ENCODE data around the gene KDM3A.

The KDM3A gene

DNA sequence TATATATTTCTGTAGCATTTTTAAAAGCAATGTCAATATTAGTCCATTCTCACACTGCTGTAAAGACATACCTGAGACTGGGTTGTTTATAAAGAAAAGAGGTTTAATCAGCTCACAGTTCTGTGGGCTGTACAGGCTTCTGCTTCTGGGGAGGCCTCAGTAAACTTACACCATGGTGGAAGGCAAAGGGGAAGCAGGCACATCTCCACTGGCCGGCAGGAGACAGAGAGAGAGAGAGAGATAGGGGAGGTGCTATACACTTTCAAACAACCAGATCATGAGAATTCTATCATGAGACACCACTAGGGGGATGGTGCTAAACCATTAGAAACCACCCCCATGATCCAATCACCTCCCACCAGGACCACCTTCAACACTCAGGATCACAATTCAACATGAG is 79.0 kb downstream of the KDM3A start:
- no peak for DNase-seq

DNA sequence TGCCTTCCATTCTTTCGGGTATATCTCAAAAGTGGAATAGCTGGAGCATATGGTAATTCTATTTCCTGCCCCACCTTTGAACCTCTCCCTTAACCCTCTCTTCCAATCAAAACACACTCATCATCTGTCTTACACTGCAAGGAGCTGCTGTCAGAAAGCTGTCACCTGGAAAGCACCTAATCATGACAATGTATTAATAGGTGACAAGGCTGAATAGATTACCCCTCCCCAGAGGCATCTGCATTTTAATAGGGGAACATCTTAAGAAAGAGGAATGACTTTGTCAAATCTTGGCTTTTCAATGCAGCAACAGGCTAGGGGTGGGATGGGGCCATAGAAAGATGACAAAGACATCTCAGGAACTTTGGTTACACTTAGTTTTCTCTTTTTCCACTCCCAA is 80.8 kb downstream of the KDM3A start:
- no peak for DNase-seq

DNA sequence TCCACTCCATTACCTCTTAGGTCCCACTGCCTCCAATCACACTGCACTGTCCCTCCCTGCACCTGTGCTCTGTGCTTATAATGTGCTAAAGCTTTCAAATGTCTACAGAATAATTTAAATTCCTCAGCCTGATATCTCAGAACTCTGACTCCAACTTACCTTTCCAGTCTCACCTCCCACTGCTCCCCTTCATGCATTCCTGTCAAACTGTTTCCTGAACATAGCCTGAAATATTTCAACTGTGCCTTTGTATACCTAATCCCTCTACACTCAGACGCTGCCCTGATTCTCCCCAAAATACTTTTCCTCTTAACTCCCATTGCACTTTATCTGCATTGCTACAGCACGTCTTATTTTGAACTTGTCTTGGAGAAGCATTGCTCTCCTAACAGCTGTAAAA is 81.5 kb downstream of the KDM3A start:
- DNase-seq: no peak

DNA sequence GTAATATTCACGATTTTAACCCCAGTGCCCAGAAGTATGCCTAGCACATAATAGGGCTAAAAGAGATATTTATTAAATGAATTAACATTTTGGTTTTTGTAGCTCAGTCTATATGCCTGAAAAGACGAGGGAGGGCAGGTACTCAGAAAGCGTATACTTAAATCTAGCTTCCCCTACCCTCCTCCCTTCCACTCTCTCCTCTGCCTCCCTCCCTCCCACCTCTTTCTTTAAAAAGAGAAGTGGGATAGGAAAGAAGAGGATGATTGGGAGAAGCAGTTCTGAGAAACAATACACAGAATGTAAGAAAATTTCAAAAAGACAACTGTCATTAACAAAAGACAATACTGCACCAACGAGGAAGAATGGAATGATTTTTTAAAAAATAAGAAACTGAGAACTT is 82.3 kb downstream of the KDM3A start:
- no peak for DNase-seq

DNA sequence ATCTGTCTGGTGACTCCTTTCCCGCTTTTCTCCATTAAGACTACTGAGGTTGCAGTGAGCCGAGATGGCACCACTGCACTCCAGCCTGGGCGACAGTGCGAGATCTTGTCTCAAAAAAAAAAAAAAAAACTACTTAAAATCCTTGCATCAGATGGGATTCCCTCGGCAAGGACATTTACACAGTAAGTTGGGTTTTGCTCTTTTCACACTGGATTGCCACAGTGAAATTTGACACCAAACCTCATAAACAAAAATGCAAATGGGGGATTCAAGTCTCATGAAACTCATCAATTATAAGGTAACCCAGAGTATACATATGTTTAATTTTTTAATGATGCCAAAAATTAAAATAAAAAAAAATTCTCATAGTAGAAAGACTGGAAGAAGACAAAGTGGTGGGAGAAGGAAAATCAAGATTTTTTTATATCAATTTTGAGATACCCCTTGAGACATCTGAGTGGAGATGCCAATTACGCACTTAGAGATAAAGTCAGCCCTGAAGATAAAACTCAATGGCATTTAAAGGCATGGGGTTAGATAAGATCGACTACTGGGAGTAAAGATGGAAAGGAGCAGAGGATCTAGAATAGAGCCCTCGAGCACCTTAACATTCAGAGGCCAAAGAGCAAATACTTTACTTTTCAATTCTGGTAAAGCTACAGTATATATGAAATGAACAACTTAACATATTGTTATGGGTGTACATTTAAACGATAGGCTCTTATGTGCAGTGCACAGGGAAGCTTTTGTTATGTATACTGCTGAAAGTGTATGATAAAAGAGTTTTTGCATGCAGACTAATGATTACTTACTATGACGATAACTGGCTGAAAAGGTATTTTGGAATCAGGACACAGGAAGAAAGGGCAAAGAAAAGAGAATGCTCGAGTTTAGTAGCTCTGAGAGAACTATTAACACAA is 84.5 kb downstream of the KDM3A start:
- no peak for DNase-seq

DNA sequence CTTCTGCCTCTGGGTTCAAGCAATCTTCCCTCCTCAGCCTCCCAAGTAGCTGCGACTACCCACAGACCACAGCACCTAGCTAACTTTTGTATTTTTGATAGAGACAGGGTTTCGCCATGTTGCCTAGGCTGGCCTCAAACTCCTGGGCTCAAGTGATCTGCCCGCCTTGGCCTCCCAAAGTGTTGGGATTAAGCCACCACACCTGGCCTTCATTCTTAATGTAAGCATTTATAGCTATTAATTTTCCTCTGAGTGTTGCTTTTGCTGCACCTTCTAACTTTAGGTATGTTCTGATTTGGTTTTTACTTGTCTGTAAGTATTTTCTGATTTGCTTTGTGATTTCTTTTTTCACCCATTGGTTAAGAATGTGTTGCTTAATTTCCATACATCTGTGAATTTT is 92.4 kb downstream of the KDM3A start:
- no peak for DNase-seq

DNA sequence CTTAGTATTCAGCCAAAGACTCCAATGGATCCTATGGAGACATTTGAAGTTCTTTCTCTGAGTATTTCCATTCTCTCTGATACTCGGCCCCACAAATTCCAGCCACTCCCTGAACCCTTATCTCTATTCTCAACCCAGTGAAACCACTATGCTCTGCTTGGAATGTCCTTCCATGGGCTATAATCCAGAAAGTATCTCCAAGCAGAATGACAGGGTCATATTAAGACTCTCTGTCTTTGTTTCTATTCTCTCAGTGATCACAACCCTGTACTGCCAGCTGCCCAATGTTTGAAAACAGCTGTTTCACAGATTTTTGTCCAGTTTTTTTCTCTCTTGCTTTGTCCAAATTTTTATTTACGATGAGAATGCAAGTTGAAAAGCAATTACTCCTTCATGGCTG is 100.2 kb downstream of the KDM3A start:
- DNase-seq: no peak
